Measurements from ENCODE around the gene STXBP1.
A peak's percentile ranks its signal among the peaks of the same experiment; 100 is the strongest.
"Not testable (repeated sequence)": the region's sequence is repeated elsewhere in the genome, so short reads cannot be mapped to it uniquely, and the experiment has no call there.

The STXBP1 gene

GRCh38 chr9:127578627-127578951 lies 33.5 kb upstream of the STXBP1 start:
- no peak for DNase-seq (ENCODE audit: low spot score)

- peak; percentile 88 for DNase-seq (ENCODE audit: low spot score)
Observed at GRCh38 chr9:127578952-127579853, 32.9 kb upstream of the STXBP1 start.

GRCh38 chr9:127580366-127580765 lies 31.7 kb upstream of the STXBP1 start:
- no peak for DNase-seq (ENCODE audit: low spot score)

- DNase-seq (ENCODE audit: low spot score) = no peak
Observed at GRCh38 chr9:127580879-127581475, 31.1 kb upstream of the STXBP1 start.

GRCh38 chr9:127584474-127584805 lies 27.6 kb upstream of the STXBP1 start:
- DNase-seq (ENCODE audit: low spot score) = not testable (repeated sequence)

GRCh38 chr9:127585161-127585819 lies 26.8 kb upstream of the STXBP1 start:
- DNase-seq (ENCODE audit: low spot score) = no peak

GRCh38 chr9:127586096-127586495 lies 26.0 kb upstream of the STXBP1 start:
- DNase-seq (ENCODE audit: low spot score) = no peak

GRCh38 chr9:127586537-127586936 lies 25.5 kb upstream of the STXBP1 start:
- peak; percentile 83 for DNase-seq (ENCODE audit: low spot score)

- DNase-seq (ENCODE audit: low spot score) = no peak
Observed at GRCh38 chr9:127587966-127588365, 24.1 kb upstream of the STXBP1 start.

GRCh38 chr9:127588740-127589506 lies 23.2 kb upstream of the STXBP1 start:
- DNase-seq (ENCODE audit: low spot score) = no peak

- DNase-seq (ENCODE audit: low spot score) = peak; percentile 78
Observed at GRCh38 chr9:127589955-127590370, 22.1 kb upstream of the STXBP1 start.

GRCh38 chr9:127595611-127596010 lies 16.5 kb upstream of the STXBP1 start:
- no peak for DNase-seq (ENCODE audit: low spot score)

- DNase-seq (ENCODE audit: low spot score) = no peak
Observed at GRCh38 chr9:127598839-127599549, 13.1 kb upstream of the STXBP1 start.

GRCh38 chr9:127599550-127599891 lies 12.6 kb upstream of the STXBP1 start:
- DNase-seq (ENCODE audit: low spot score) = no peak

GRCh38 chr9:127603226-127603625 lies 8.9 kb upstream of the STXBP1 start:
- no peak for DNase-seq (ENCODE audit: low spot score)

- DNase-seq (ENCODE audit: low spot score) = no peak
Observed at GRCh38 chr9:127606043-127606442, 6.0 kb upstream of the STXBP1 start.

GRCh38 chr9:127608104-127608966 lies 3.7 kb upstream of the STXBP1 start:
- DNase-seq (ENCODE audit: low spot score) = peak; percentile 69

- DNase-seq (ENCODE audit: low spot score) = no peak
Observed at GRCh38 chr9:127611603-127611898, 526 bp upstream of the STXBP1 start.

- DNase-seq (ENCODE audit: low spot score) = peak; percentile 78
Observed at GRCh38 chr9:127612939-127613582, 984 bp downstream of the STXBP1 start.

- DNase-seq (ENCODE audit: low spot score) = no peak
Observed at GRCh38 chr9:127613583-127613954, 1.5 kb downstream of the STXBP1 start.

GRCh38 chr9:127614961-127615360 lies 2.9 kb downstream of the STXBP1 start:
- no peak for DNase-seq (ENCODE audit: low spot score)
